Measurements from ENCODE around the gene ADRM1. TPM values are rescaled to one million over a fixed set of nuclear protein-coding genes. Genes with fewer than 3 reads are reported as not detected.

ADRM1 gene
- polyA plus RNA-seq, 1 donor: 69.4 TPM

DNA sequence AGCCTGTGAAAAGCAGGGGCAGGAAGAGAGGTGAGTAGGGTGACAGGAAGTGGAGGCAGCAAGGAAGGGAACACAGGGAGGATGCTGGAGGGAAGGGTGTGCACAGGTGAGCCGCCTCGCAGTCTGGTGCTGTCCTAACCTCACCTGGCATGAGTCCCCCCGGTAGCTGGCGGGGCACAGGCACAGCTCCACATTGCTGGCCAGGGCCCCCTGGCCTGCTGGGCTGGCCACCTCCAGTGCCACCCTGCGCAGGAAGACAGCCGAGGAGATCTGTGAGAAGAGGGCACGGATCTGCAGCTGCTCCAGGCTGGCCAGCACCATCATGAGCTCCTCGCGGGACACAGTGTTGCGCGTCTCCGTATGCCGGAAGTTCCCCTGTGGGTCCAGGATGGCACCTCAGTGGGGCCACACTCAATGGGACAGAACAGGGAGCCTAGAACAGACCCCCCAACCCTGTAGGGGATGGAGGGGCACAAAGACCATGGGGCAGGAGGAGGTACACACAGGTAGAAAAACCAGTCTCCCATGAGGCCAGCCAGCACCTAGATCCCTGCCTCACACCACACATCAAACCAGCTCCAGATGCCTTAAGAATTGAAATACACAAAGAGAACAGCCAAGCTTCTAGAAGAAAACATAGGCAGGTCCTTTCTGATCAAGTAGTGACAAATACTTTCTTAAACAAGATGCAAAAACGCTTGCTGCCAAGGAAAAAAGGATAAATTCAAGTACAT, 22.5 kb downstream of the ADRM1 start:
- DNase-seq: no peak

DNA sequence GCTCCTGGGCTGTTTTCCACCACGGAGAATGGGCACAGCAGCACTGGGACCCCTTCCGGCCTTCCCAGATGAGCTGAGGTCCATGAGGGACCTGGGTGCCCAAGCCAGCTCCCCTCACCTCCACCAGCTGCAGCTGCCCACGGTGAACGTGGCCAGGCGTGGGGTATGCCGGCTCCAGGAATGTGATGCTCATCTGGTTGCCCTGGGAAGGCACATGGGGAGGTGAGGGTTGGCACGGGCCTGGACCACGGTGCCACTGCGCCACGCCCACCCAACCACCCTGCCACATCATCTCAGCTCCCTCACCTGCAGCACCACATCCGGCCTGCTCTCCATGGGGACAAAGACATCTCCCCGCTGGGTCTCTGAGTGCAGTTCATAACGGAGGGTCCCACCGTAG, 23.8 kb downstream of the ADRM1 start:
- DNase-seq: no peak

DNA sequence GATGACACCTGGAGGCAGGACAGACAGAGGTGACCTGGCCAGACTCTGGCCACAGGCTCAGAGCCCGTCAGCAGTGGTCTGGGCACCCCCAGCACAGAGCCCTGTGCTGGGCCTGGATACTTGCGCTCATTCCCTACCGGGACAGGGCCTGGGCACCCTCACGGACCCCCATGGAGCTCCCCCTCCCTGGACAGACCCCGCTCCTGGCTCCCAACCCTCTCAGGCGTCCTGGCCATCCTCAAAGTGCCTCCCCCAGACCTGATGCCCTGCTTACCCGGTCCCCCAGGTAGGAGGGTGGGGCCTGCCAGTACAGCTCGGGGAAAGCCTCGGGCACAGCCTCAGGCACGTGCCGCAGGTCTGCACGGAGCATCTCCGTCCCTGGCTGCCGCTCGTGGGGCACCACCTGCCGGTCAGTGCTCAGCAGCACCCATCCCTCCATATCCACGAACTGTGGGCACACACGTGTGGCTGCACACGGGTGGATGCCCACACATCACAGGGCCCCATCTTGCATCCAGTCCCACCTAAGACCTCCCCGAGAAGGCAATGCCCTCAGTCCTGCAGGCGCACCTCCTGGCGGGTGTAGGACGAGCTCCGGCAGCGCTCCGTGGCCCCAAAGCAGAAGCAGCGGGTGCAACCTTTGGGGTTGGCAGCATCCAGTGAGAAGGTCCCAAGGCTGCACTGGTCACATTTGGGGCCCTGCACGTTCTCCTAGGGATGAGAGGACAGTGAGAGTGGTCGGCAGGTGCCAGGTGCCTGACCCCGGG, 24.3 kb downstream of the ADRM1 start:
- DNase-seq: no peak

DNA sequence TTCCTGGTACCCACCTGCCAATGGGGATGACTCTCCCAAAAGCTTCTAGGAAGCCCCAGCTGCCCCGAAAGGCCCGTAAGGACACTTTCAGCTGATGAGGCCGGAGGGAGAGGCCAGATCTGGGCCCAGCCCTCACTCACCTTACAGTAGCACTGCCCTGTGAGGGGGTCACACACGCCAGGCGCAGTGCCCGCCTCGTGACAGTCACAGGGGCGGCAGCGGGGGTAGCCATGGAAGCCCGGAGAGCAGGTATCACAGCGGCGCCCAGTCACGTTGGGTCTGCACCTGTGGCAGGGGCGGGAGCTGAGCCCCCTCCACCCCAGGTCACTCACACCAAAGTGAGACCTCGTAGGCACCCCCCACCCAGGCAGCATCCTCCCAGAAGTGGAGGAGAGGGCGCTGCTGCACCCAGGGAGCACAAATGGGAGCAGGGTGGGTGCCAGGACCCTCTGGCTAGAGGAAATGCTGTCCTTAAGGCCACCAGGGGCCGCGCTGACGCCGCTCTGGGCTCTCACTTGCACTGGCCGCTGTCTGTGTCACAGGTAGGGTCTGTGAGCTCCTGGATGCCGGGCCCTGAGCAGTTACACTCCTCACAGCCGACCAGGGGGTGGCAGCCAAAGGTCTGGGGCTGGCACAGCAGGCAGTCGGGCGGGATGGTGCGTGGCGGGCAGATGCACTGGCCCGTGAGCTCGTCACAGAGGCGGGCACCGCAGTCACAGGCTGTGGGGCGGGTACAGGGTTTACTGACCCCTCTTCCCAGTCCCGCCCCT, 25.1 kb downstream of the ADRM1 start:
- no peak for DNase-seq

DNA sequence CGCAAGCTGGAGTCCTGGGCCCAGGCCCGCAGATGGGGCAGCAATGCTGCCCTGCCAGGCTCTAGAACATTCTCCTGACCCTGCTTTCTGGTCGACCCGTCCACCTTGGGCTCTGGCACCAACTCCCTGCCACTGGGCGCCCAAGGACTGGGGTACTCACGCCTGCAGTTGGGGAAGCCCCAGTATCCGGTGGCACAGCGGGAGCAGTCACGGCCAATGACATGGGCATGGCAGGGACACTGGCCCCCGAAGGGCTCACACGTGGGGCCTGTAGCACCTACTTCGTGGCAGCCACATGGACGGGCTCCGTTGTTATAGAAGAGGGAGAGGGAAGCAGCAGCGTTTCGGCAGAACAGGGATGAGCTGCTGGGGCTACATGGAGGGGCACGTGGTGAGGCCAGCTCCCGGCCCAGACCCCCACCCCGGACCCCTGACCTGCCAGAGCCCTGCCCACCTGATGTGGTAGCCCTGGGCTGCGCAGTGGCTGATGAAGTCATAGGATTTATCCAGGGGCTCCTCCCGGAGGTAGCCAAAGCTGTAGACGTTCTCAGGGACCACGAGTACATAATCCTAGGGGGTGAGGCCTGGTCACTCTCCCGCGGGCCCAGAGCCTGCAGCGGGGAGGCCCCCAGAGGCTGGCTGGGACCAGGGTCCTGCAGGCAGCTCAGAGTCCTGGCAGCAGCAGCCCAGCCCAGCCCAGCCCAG, 26.0 kb downstream of the ADRM1 start:
- no peak for DNase-seq

DNA sequence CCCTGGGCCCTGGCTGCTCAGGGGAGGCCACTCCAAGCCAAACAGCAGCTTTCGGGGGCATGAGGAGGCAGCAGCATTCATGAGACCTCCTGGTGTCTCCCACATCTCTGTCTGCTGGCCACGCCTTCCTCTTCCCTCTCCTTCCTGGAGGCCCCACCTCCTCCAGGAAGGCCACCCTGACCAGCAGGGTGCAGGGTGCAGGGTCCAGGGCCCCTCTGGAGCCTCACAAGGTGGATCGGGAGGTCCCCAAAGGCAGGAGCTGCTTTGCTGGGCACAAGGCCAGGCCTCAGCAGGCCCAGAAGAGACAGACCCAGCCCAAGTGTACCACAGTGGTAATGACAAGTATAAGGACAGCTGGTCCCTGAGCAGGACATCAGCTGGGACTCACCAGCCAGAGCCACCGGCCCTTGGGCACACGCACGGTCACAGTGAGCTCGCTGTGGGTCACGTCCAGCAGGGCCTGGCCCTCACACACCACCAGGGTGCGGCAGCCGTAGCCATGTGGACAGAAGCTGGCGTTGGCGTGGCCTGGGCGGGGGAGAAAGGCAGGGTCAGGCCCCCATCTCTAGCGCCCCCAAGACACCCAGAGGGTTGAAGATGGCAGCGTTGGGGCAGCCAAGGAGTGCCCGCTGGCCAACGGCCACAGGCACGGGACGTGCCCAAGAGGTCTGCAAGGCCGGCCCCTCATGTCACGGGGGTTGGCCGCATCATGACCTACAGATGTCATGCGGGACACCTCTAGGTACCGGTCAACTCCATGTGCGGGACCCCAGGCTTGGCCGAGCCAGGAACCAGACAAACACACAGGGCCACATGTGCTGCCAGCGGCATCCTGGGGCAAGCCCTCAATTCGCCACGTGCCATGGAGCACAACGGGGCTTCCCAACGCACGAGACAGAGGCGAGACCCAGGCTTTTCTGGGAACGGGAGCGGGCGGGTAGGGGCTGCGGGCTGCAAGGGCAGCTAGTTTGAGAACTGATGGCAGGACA, 26.9 kb downstream of the ADRM1 start:
- no peak for DNase-seq

DNA sequence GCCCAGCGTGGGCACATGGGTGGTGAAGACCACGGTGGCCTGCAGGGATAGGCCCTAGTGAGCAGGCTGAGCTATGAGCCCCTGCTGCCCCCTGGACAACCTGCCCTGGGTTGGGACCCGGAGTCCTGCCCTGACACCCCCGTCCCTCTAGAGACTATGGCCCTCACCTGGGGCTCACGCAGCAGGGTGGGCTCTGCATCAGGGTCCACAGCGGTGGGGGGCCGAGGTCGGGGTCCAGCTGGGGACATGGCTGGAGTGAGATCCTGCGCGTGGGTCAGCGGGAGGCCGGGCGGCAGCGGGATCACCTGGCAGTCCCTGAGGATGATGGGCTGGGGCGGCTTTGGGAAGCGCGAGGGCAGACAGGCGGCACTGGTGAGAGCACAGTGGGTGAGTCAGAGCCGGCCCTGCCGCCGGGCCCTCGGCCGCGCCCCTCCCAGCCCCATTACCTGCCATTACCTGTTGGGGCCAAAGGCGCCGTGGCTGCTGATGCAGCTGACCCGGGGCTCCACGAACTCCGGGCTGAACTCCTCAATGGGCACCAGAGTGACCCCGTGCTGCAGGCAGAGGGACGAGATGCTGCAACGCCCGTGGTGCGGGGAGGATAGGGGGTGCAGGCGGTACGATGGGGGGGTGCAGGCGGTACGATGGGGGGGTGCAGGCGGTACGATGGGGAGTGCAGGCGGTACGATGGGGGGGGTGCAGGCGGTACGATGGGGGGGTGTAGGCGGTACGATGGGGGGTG, 27.9 kb downstream of the ADRM1 start:
- no peak for DNase-seq

DNA sequence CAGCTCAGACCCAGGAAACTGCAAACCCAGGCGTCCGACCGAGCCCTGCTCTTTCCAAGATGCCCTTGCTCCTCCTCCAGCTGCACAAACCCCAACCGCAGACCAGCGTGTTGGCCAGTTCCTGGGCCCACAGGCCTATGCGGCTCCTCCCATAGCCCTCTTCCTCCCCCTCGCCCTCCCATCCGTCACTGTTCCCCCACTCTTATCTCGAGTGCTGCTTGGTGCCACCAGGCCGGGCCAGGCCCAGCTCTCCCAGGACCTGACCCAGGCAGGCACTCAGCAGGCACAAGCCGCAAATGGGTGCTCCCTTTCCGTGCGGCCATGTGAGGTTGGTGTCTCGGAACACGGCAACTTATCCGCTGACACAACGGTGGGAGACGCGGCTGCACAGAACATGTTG, 28.6 kb downstream of the ADRM1 start:
- DNase-seq: no peak

DNA sequence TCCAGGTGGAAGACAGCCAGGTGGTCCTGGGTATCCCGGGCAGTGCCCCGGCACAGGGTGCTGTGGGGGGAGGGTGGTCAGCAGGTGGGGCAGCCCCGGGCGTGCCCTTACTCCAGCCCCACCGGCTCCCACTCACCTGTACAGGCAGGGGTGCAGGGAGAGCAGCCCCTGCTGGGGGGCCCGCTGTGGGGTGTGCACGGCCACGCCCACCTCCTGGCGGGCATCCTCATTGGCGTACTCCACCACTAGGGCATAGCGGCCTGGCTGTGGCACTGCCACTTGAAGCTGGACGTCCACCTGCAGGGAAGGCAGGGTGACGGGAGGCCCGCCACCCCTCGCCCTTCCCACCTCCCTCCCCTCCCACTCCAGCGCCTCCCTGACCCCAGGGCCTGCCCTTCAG, 29.6 kb downstream of the ADRM1 start:
- no peak for DNase-seq

DNA sequence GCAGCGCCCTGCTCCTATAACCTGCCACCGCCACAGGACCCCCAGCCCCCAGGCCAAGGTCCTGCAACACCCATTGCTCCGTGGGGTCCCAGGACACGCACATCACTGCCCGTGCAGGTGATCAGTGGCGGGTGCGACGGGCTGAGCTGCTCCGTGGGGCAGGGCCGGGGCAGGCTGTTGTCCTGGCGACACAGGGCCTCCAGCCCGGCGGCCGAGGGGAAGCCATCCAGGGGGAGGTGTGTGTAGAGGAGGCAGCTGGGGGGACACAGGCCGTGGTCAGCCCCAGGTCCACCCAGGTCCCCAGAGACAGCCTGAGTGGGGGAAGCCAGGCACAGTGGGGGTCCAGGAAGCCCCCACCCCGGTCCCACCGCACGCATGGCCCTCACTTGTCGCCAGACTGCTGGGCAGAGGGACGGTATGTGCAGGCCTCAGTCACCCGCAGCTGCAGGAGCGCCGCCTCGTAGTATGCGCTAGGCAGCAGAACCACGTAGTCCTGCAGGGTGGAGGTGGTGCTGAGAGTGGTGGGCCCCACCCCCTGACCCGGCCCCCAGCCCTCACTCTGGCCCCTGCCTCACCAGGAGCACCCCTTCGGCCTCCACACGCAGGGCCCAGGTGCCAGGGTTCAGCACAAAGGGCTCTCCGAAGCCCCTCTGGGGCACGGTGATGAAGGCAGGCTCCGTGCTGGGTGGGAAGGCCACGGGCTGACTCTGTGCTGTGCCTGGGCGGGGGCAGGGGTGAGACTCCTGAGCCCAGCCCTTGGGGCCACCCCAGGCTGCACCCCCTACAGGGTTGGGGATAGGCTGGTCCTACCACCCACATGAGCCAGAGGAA, 30.4 kb downstream of the ADRM1 start:
- DNase-seq: no peak

DNA sequence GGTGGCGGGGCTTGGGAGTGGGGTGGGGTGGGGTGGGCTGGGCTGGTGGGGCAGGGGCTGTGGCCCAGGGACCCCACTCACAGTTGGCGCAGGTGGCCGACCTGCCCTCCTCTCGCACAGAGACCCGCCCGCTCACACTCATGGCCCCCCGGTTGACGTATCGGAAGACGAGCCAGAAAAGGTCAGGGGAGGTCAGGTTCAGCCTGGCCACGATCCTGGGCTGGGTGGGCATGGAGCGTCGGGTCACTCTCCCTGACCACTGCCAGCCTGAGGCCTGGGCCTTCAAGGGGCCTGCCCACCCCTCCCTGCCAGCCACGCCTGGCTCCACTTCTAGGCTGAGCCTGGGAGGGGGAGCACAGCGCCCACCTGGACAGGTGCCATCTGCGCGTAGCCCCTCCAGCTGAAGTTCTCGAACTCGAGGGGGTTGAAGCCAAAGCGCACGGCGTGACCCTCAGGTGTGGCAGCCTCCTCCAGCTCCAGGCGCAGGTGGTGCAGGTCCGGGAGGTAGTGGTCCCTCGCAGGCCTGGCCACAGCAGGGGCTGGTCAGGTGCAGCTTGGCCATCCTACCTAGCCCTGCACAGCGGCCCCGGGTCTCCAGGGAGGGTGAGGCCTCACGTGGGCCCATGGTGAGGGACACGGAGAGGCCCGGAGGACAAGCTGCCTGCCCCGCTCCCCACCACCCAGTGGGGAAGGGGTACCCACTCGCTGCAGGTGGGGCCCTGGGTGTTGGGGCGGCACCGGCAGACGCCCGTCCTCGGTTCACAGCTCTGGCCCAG, 31.2 kb downstream of the ADRM1 start:
- no peak for DNase-seq

DNA sequence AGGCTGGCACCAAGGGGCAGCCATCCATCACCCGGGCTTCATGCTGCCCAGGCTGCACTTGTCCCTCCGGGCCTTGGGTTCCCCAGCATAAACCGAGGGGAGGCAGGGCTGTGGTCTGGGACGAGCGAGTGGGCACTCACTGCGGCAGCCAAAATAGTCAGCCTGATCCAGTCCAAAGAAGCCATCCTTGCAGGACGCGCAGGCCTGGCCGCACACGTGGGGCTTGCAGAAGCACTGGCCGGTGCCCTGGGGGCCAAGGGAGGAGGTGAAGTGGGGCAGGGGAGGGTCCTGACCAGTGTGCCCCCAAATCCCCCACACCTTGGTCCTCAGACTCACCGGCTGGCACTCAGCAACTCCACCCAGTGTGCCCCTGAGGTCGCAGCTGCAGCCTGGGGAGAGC, 32.1 kb downstream of the ADRM1 start:
- no peak for DNase-seq

DNA sequence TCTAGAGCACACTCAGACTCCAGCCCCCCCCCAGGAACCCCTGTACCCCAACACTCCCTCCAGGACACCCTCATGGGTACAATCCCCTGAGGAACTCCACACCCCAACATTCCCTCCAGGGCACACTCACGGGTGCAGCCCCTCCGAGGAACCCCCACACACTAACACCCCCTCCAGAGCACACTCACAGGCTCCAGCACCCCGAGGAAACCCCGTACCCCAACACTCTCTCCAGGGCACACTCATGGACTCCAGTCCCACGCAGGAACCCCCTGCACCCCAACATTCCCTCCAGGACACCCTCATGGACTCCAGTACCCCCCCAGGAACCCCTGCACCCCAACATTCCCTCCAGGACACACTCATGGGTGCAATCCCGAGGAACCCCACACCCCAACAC, 32.7 kb downstream of the ADRM1 start:
- no peak for DNase-seq

DNA sequence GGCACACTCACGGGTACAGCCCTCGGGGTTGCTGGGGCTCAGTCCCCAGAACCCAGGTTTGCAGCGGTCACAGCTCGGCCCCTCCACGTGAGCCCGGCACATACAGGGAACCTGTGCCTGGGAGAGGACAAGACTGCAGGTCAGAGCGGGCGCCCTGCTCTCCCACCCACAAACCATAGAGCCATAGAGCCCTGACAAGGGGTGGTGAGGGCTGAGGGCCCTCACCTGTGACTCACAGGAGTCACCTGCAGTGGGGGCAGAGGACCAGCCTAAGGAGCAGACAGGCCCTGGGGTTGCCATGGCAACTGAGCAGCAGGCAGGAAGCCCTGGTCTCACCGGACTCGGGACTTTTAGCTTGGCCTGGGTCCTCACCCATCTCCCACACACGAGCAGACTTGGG, 33.5 kb downstream of the ADRM1 start:
- no peak for DNase-seq

DNA sequence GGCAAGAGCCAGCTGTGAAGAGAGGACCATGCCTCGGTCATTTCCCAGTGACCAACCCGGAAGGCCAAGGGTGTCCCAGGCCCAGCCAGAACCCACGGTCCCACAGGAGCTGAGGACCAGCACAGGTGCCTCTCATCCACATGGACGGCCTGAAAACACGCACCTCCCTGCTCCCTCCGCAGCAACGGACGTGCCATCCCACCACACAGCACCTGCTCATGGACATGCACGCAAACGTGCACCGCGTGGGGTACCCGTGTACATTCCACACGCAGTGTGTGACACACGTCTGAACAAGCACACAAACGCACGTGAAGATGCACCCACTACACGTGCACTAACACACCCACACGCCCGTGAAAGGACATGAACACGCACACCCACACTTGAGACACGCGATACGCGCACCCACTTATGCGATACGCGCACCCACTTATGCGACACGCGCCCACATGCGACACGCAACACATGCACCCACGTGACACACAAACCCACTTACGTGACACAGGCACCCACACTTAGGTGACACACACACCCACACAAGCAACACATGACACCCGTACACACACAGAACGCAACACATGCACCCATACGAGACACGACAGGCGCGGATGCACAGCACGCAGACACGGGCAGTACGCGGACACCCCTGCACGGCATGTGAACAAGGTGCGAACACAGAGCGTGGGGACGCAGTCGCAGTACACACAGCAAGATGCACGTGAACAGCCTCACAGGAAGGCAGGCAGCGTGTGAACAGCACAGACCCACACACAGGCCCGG, 34.2 kb downstream of the ADRM1 start:
- no peak for DNase-seq

DNA sequence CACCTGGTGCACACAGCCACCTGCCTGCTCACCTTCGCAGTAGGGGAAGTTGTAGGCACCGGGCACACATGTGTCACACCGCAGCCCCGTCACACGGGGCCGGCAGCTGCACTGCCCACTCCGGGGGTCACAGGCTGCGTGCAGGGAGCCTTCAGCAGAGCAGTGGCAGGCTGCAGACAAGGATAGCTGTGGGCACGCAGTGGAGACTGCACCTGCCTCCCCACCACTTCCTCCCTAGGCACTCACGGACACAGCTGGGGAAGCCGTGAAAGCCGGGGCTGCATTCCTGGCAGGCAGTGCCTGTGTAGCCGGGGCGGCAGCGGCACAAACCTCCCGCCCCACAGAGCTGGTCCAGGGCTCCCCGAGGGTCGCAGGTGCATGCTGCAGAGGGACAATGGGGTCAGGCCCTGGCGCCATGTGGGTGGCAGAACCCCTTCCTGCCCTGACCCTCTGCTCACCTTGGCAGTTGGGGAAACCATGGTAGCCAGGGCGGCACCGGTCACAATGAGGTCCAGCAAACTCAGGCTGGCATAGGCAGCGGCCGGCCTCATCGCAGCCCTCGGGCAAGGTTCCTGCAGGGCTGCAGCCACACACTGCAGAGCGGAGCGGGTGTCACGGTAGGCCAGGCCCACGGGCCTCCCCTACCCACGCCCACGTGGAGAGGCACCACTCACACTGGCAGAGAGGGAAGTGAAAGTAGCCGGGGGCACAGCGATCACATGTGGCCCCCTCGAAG, 34.9 kb downstream of the ADRM1 start:
- no peak for DNase-seq

DNA sequence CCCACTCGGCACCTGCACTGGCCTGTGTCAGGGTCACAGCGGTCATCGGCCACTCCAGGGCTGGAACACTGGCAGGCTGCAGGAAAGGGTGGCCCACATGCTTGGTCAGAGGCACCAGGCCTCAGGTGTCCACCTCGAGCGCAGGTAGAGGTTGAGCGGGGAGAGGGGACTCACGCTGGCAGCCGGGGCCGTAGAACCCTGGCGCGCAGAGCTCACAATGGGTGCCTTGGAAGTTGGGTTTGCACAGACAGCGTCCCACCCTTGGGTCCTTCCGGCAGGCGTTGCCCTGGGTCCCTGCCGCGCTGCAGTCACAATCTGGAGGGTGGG, 35.5 kb downstream of the ADRM1 start:
- DNase-seq: no peak

DNA sequence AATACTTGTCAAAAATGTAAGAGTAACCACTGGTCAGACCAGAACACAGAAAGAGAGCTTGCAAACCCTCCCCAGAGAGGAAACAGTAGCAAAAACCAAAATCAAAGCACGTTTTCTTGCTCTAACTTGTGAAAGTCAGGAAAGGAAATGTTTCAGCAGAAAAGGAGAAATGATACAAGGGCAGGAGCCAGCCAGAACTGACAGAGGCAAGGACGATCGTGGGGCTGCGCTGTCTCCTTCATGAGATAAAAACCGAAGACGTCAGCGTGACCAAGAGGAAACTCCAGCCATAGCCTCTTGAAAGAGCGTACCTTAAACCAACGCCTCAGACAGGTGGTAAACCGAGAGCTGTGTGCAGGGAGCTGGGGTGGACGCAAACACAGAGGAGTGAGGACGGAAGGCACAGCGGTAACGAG, 36.9 kb downstream of the ADRM1 start:
- no peak for DNase-seq
